Measurements from ENCODE around the gene CAPN13.

CAPN13 gene

GRCh38 chr2:30800159-30800558 lies 7.1 kb downstream of the CAPN13 start:
- Histone ChIP-seq H3K4me3 (ENCODE audit: control insufficient read depth in 1 of 7, extremely low read depth in 1 of 7, insufficient read depth in 4 of 7, low read depth in 2 of 7, low read length in 6 of 7) (no peak overlapping the region), H3K36me3 (ENCODE audit: control insufficient read depth in 4 of 4, insufficient read depth in 4 of 4, low read length in 3 of 4) (no peaks in the 10 kb centered on the region), H3K27me3 (replicated peaks in 2 of 5; ENCODE audit: control insufficient read depth in 4 of 5, insufficient read depth in 5 of 5, low read length in 4 of 5) (no peaks in the 10 kb centered on the region), H3K27ac (ENCODE audit: insufficient read depth in 1 of 2, low read depth in 1 of 2, low read length in 2 of 2, poor library complexity in 1 of 2, severe bottlenecking in 2 of 2) (no peak overlapping the region), H3K4me1 (ENCODE audit: control extremely low read depth in 1 of 4, control insufficient read depth in 4 of 4, insufficient read depth in 4 of 4, low read length in 3 of 4) (peaks cover 0 to 14% (median 11%) of the 10 kb centered on the region in 4 experiments), H3K9me3 (ENCODE audit: control extremely low read depth in 1 of 5, control insufficient read depth in 4 of 5, insufficient read depth in 2 of 5, low read depth in 1 of 5, low read length in 4 of 5) (no peaks in the 10 kb centered on the region)
- DNase-seq, result peak in 2 of 3 donors; percentile 2 to 5
- ChIA-PET CTCF (interaction anchor here (2.7 kb wide), 1 partner anchor 87 kb away, joined by 16 read pairs; no protein-coding TSS in a partner anchor), POLR2A (no interaction called here)
- WGBS (ENCODE audit: insufficient coverage), result 100% methylated on average over 4 of the region's 5 CpGs

DNA sequence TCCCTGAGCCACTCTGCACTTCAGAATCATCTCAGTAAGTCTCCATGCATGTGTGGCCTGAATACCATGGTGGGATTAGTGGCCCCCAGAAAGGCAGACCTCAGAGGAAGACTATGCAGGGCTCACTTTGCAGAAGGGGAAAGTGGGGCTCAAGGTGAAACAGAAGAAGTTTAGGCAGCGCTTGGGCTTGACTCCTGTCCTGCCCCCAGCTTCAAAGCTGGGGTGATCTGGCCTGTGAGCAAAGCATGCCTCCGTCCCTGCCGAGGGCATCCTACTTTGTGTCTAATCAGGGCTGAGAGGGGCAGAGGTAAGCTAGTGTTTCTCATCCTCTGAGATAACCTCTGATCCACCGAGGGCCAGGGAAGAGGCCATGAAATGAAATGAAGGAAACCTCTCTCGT lies 7.9 kb downstream of the CAPN13 start:
- Histone ChIP-seq H3K36me3 (ENCODE audit: control insufficient read depth in 4 of 4, insufficient read depth in 4 of 4, low read length in 3 of 4) (no peaks in the 10 kb centered on the region), H3K9me3 (ENCODE audit: control extremely low read depth in 1 of 5, control insufficient read depth in 4 of 5, insufficient read depth in 2 of 5, low read depth in 1 of 5, low read length in 4 of 5) (no peaks in the 10 kb centered on the region), H3K27ac (ENCODE audit: insufficient read depth in 1 of 2, low read depth in 1 of 2, low read length in 2 of 2, poor library complexity in 1 of 2, severe bottlenecking in 2 of 2) (no peak overlapping the region), H3K4me3 (ENCODE audit: control insufficient read depth in 1 of 7, extremely low read depth in 1 of 7, insufficient read depth in 4 of 7, low read depth in 2 of 7, low read length in 6 of 7) (no peak overlapping the region), H3K27me3 (replicated peaks in 2 of 5; ENCODE audit: control insufficient read depth in 4 of 5, insufficient read depth in 5 of 5, low read length in 4 of 5) (no peaks in the 10 kb centered on the region), H3K4me1 (ENCODE audit: control extremely low read depth in 1 of 4, control insufficient read depth in 4 of 4, insufficient read depth in 4 of 4, low read length in 3 of 4) (peaks cover 0 to 14% (median 11%) of the 10 kb centered on the region in 4 experiments)
- CTCF ChIA-PET, result interaction anchor here (2.7 kb wide), 1 partner anchor 87 kb away, joined by 16 read pairs; no protein-coding TSS in a partner anchor
- DNase-seq, result no peak
- 100% methylated on average over 5 of the region's 5 CpGs for WGBS (ENCODE audit: insufficient coverage)
- POLR2A ChIA-PET, result no interaction called here

DNA sequence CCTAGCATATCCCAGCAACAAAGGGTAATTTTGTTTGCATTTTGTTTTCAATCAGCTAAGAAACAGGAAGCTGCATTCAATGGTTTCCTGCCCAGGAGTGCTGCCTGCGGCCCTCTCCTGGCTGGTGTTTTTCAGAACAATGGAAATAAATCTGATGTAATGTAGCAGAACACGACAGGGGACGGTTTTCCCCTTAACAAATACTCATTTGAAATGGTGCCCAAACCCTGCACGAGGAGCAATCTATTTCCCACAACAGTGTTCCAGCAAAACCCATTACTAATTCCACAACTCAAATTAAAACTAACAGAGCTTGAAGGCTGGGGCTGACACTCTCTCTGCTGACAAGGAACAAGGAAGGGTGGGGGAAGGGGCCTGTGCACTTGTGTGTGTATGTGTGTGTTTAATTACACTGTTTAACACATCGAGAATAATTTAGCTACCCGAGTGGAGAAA lies 8.7 kb downstream of the CAPN13 start:
- Histone ChIP-seq H3K4me3 (ENCODE audit: control insufficient read depth in 1 of 7, extremely low read depth in 1 of 7, insufficient read depth in 4 of 7, low read depth in 2 of 7, low read length in 6 of 7) (no peak overlapping the region), H3K9me3 (ENCODE audit: control extremely low read depth in 1 of 5, control insufficient read depth in 4 of 5, insufficient read depth in 2 of 5, low read depth in 1 of 5, low read length in 4 of 5) (no peaks in the 10 kb centered on the region), H3K36me3 (ENCODE audit: control insufficient read depth in 4 of 4, insufficient read depth in 4 of 4, low read length in 3 of 4) (no peaks in the 10 kb centered on the region), H3K27me3 (replicated peaks in 2 of 5; ENCODE audit: control insufficient read depth in 4 of 5, insufficient read depth in 5 of 5, low read length in 4 of 5) (no peaks in the 10 kb centered on the region), H3K27ac (ENCODE audit: insufficient read depth in 1 of 2, low read depth in 1 of 2, low read length in 2 of 2, poor library complexity in 1 of 2, severe bottlenecking in 2 of 2) (no peak overlapping the region), H3K4me1 (ENCODE audit: control extremely low read depth in 1 of 4, control insufficient read depth in 4 of 4, insufficient read depth in 4 of 4, low read length in 3 of 4) (peaks cover 0 to 14% (median 11%) of the 10 kb centered on the region in 4 experiments)
- 0% methylated on average over 2 of the region's 6 CpGs for WGBS (ENCODE audit: insufficient coverage)
- POLR2A ChIA-PET, result no interaction called here
- CTCF ChIA-PET, result interaction anchor here (2.7 kb wide), 1 partner anchor 86 kb away, joined by 16 read pairs; no protein-coding TSS in a partner anchor
- DNase-seq, result peak in 2 of 3 donors; percentile 52 to 56

DNA sequence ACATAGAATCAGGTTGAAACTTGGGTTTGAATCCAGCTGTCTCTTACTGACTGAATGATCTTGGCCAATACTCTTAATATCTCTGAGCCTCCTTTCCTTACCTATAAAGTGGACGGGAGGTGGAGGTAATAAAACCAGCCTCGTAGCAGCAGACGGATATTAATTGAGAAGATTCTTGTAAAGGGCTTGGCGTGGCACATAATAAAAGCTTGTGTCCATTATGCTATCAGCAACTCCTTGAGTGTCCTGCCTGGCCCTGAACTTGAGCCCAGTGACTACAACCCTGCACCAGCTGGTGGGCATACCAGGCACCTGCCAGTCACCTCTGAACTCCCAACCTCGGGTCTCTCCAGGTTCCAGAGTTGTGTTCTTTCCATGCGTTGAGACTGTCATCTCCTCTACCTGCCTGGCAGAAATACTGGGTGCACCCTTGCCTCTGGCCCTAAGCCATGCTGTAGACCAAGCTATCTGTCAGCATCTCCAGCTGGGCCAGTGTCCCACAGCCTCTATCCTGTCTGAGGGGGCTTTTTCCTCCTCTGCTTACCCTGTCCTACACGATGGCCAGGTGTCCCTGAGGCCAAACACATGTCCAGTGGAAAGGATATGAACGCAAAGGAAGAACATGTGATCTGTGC lies 9.7 kb downstream of the CAPN13 start:
- no peaks in the 10 kb centered on the region for H3K27me3 ChIP-seq (replicated peaks in 2 of 5; ENCODE audit: control insufficient read depth in 4 of 5, insufficient read depth in 5 of 5, low read length in 4 of 5)
- no peaks in the 10 kb centered on the region for H3K9me3 ChIP-seq (ENCODE audit: control extremely low read depth in 1 of 5, control insufficient read depth in 4 of 5, insufficient read depth in 2 of 5, low read depth in 1 of 5, low read length in 4 of 5)
- H3K4me1 ChIP-seq (ENCODE audit: control extremely low read depth in 1 of 4, control insufficient read depth in 4 of 4, insufficient read depth in 4 of 4, low read length in 3 of 4), result peaks cover 3 to 14% (median 11%) of the 10 kb centered on the region in 4 experiments
- POLR2A ChIA-PET, result no interaction called here
- no peak overlapping the region for H3K27ac ChIP-seq (ENCODE audit: insufficient read depth in 1 of 2, low read depth in 1 of 2, low read length in 2 of 2, poor library complexity in 1 of 2, severe bottlenecking in 2 of 2)
- CTCF ChIA-PET, result interaction anchor here (2.7 kb wide), 1 partner anchor 85 kb away, joined by 16 read pairs; no protein-coding TSS in a partner anchor
- no peaks in the 10 kb centered on the region for H3K36me3 ChIP-seq (ENCODE audit: control insufficient read depth in 4 of 4, insufficient read depth in 4 of 4, low read length in 3 of 4)
- no peak overlapping the region for H3K4me3 ChIP-seq (ENCODE audit: control insufficient read depth in 1 of 7, extremely low read depth in 1 of 7, insufficient read depth in 4 of 7, low read depth in 2 of 7, low read length in 6 of 7)
- WGBS (ENCODE audit: insufficient coverage), result 98% methylated on average over 8 of the region's 8 CpGs
- DNase-seq, result no peak

- POLR2A ChIA-PET, result no interaction called here
- Histone ChIP-seq H3K4me1 (ENCODE audit: control extremely low read depth in 1 of 4, control insufficient read depth in 4 of 4, insufficient read depth in 4 of 4, low read length in 3 of 4) (peaks cover 5 to 17% (median 11%) of the 10 kb centered on the region in 4 experiments), H3K27me3 (replicated peaks in 2 of 5; ENCODE audit: control insufficient read depth in 4 of 5, insufficient read depth in 5 of 5, low read length in 4 of 5) (no peaks in the 10 kb centered on the region), H3K4me3 (ENCODE audit: control insufficient read depth in 1 of 7, extremely low read depth in 1 of 7, insufficient read depth in 4 of 7, low read depth in 2 of 7, low read length in 6 of 7) (no peak overlapping the region), H3K36me3 (ENCODE audit: control insufficient read depth in 4 of 4, insufficient read depth in 4 of 4, low read length in 3 of 4) (no peaks in the 10 kb centered on the region), H3K9me3 (ENCODE audit: control extremely low read depth in 1 of 5, control insufficient read depth in 4 of 5, insufficient read depth in 2 of 5, low read depth in 1 of 5, low read length in 4 of 5) (no peaks in the 10 kb centered on the region), H3K27ac (ENCODE audit: insufficient read depth in 1 of 2, low read depth in 1 of 2, low read length in 2 of 2, poor library complexity in 1 of 2, severe bottlenecking in 2 of 2) (no peak overlapping the region)
- no peak for DNase-seq
- CTCF ChIA-PET, result no interaction called here
- WGBS (ENCODE audit: insufficient coverage), result 100% methylated on average over 1 of the region's 4 CpGs
Measured at GRCh38 chr2:30796699-30797098, 10.5 kb downstream of the CAPN13 start.

GRCh38 chr2:30792521-30792920 lies 14.7 kb downstream of the CAPN13 start:
- no CpG with 5 or more reads among the region's 4 CpGs for WGBS (ENCODE audit: insufficient coverage)
- peak; percentile 22 to 35 (median 32) for DNase-seq
- ChIA-PET POLR2A (no interaction called here), CTCF (no interaction called here)
- H3K27me3 ChIP-seq (replicated peaks in 2 of 5; ENCODE audit: control insufficient read depth in 4 of 5, insufficient read depth in 5 of 5, low read length in 4 of 5), result no peaks in the 10 kb centered on the region
- no peaks in the 10 kb centered on the region for H3K36me3 ChIP-seq (ENCODE audit: control insufficient read depth in 4 of 4, insufficient read depth in 4 of 4, low read length in 3 of 4)
- H3K4me3 ChIP-seq (ENCODE audit: control insufficient read depth in 1 of 7, extremely low read depth in 1 of 7, insufficient read depth in 4 of 7, low read depth in 2 of 7, low read length in 6 of 7), result peak overlapping the region in 1 of 7 experiments; percentile 40
- no peaks in the 10 kb centered on the region for H3K9me3 ChIP-seq (ENCODE audit: control extremely low read depth in 1 of 5, control insufficient read depth in 4 of 5, insufficient read depth in 2 of 5, low read depth in 1 of 5, low read length in 4 of 5)
- H3K4me1 ChIP-seq (ENCODE audit: control extremely low read depth in 1 of 4, control insufficient read depth in 4 of 4, insufficient read depth in 4 of 4, low read length in 3 of 4), result peaks cover 0 to 5% (median 1%) of the 10 kb centered on the region in 4 experiments
- no peak overlapping the region for H3K27ac ChIP-seq (ENCODE audit: insufficient read depth in 1 of 2, low read depth in 1 of 2, low read length in 2 of 2, poor library complexity in 1 of 2, severe bottlenecking in 2 of 2)

DNA sequence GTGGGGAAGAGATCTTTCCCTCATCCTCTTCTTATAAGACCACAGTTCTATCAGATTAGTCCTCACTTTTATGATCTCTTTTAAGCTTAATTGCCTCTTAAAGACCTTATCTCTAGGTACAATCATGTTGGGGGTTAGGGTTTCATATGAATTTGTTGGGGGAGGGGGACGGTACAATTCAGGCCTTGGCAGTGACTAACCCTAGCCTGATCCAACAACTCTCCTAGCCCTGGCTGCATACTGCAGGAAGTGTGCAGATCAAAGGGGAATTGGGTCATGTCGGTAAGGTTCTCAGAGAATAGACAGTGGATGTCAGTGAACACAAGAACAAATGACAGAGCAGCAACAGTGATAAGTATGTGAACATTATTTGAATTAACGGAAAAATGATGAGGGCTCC lies 16.4 kb downstream of the CAPN13 start:
- ChIA-PET CTCF (interaction anchor here (1.1 kb wide), 1 partner anchor 35 kb away, joined by 3 read pairs; no protein-coding TSS in a partner anchor), POLR2A (no interaction called here)
- no peaks in the 10 kb centered on the region for H3K36me3 ChIP-seq (ENCODE audit: control insufficient read depth in 4 of 4, insufficient read depth in 4 of 4, low read length in 3 of 4)
- no peak overlapping the region for H3K27ac ChIP-seq (ENCODE audit: insufficient read depth in 1 of 2, low read depth in 1 of 2, low read length in 2 of 2, poor library complexity in 1 of 2, severe bottlenecking in 2 of 2)
- 89% methylated on average over 2 of the region's 3 CpGs for WGBS (ENCODE audit: insufficient coverage)
- H3K9me3 ChIP-seq (ENCODE audit: control extremely low read depth in 1 of 5, control insufficient read depth in 4 of 5, insufficient read depth in 2 of 5, low read depth in 1 of 5, low read length in 4 of 5), result no peaks in the 10 kb centered on the region
- DNase-seq, result no peak
- H3K4me3 ChIP-seq (ENCODE audit: control insufficient read depth in 1 of 7, extremely low read depth in 1 of 7, insufficient read depth in 4 of 7, low read depth in 2 of 7, low read length in 6 of 7), result no peak overlapping the region
- H3K27me3 ChIP-seq (replicated peaks in 2 of 5; ENCODE audit: control insufficient read depth in 4 of 5, insufficient read depth in 5 of 5, low read length in 4 of 5), result no peaks in the 10 kb centered on the region
- H3K4me1 ChIP-seq (ENCODE audit: control extremely low read depth in 1 of 4, control insufficient read depth in 4 of 4, insufficient read depth in 4 of 4, low read length in 3 of 4), result peaks cover 0 to 5% (median 1%) of the 10 kb centered on the region in 4 experiments
